Endothelial cell of hepatic sinusoid (primary cell): Measurements from ENCODE around the gene CXADR.
"Not testable (repeated sequence)": the region's sequence is repeated elsewhere in the genome, so short reads cannot be mapped to it uniquely, and the experiment has no call there.

Experiments
- in situ Hi-C: cut with HindIII; loops from 2 replicates; pipeline ENCODE4 v1.10.0; 2017; ENCODE audit warnings: low sequenced_read_pairs

CXADR gene

GRCh38 chr21:17501107-17502006 is 11.5 kb upstream of the CXADR start:
- in situ Hi-C loops: no loop called here

- in situ Hi-C loops: not testable (repeated sequence)
Measured at GRCh38 chr21:17502985-17503384, 9.9 kb upstream of the CXADR start.

GRCh38 chr21:17506951-17507350 is 5.9 kb upstream of the CXADR start:
- in situ Hi-C loops: no loop called here

- in situ Hi-C loops: no loop called here
Measured at GRCh38 chr21:17507591-17507990, 5.3 kb upstream of the CXADR start.

- in situ Hi-C loops: no loop called here
Measured at GRCh38 chr21:17513214-17514123, 626 bp downstream of the CXADR start.

GRCh38 chr21:17514124-17514845 is 1.4 kb downstream of the CXADR start:
- in situ Hi-C loops: no loop called here

GRCh38 chr21:17517008-17517407 is 4.2 kb downstream of the CXADR start:
- in situ Hi-C loops: not testable (repeated sequence)

- in situ Hi-C loops: no loop called here
Measured at GRCh38 chr21:17519208-17519738, 6.4 kb downstream of the CXADR start.

GRCh38 chr21:17519965-17520609 is 7.2 kb downstream of the CXADR start:
- in situ Hi-C loops: no loop called here

- in situ Hi-C loops: no loop called here
Measured at GRCh38 chr21:17523007-17523451, 10.2 kb downstream of the CXADR start.

GRCh38 chr21:17523979-17524494 is 11.2 kb downstream of the CXADR start:
- in situ Hi-C loops: not testable (repeated sequence)

GRCh38 chr21:17524635-17525034 is 11.8 kb downstream of the CXADR start:
- in situ Hi-C loops: no loop called here

- in situ Hi-C loops: no loop called here
Measured at GRCh38 chr21:17526776-17527175, 13.9 kb downstream of the CXADR start.

- in situ Hi-C loops: no loop called here
Measured at GRCh38 chr21:17527240-17527639, 14.4 kb downstream of the CXADR start.

- in situ Hi-C loops: no loop called here
Measured at GRCh38 chr21:17527711-17528110, 14.9 kb downstream of the CXADR start.

GRCh38 chr21:17529648-17530047 is 16.8 kb downstream of the CXADR start:
- in situ Hi-C loops: no loop called here

GRCh38 chr21:17532292-17532691 is 19.4 kb downstream of the CXADR start:
- in situ Hi-C loops: no loop called here

GRCh38 chr21:17536381-17536780 is 23.5 kb downstream of the CXADR start:
- in situ Hi-C loops: no loop called here

- in situ Hi-C loops: no loop called here
Measured at GRCh38 chr21:17537299-17537698, 24.5 kb downstream of the CXADR start.

GRCh38 chr21:17538576-17538975 is 25.7 kb downstream of the CXADR start:
- in situ Hi-C loops: no loop called here
